HG02938 (cell line): ENCODE results near the gene PCDHA6.
"Not testable (repeated sequence)": the region's sequence is repeated elsewhere in the genome, so short reads cannot be mapped to it uniquely, and the experiment has no call there.

ENCODE experiments used
- ATAC-seq: cut with Tn5 transposase; IDR thresholded peaks from one replicate; pipeline ENCODE4 v1.9.1; 2021; ENCODE audit warnings: mild to moderate bottlenecking, moderate library complexity; ENCODE audit not compliant: unreplicated experiment

Gene PCDHA6, protein sequence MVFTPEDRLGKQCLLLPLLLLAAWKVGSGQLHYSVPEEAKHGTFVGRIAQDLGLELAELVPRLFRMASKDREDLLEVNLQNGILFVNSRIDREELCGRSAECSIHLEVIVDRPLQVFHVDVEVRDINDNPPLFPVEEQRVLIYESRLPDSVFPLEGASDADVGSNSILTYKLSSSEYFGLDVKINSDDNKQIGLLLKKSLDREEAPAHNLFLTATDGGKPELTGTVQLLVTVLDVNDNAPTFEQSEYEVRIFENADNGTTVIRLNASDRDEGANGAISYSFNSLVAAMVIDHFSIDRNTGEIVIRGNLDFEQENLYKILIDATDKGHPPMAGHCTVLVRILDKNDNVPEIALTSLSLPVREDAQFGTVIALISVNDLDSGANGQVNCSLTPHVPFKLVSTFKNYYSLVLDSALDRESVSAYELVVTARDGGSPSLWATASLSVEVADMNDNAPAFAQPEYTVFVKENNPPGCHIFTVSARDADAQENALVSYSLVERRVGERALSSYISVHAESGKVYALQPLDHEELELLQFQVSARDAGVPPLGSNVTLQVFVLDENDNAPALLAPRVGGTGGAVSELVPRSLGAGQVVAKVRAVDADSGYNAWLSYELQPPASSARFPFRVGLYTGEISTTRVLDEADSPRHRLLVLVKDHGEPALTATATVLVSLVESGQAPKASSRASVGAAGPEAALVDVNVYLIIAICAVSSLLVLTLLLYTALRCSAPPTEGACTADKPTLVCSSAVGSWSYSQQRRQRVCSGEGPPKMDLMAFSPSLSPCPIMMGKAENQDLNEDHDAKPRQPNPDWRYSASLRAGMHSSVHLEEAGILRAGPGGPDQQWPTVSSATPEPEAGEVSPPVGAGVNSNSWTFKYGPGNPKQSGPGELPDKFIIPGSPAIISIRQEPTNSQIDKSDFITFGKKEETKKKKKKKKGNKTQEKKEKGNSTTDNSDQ

DNA sequence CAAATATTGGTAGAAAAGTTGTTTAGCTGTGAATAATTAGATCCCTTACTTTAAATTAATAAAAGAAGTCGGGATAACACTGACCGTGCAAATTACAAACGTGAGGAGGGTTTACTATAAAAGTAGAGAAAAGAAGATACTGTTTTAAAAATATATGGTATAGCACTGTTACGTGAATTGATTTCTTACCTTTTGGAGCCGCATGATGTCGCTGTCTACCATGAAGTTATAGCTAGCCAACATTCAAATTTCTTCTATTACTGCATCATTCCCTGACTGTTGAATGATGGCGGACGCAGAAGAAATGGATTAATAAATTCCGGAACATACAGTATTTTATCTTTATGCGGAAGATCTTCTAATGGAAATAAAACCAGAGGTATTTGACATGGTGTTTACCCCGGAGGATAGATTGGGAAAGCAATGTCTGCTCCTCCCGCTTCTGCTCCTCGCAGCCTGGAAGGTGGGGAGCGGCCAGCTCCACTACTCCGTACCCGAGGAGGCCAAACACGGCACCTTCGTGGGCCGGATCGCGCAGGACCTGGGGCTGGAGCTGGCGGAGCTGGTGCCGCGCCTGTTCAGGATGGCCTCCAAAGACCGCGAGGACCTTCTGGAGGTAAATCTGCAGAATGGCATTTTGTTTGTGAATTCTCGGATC, at the start of gene PCDHA6:
PCDHA6 (plus strand) TSS at position 257 of the 658 bp plus-strand sequence; CDS start at position 389, 132 bp downstream.
- ATAC-seq = no peak

DNA sequence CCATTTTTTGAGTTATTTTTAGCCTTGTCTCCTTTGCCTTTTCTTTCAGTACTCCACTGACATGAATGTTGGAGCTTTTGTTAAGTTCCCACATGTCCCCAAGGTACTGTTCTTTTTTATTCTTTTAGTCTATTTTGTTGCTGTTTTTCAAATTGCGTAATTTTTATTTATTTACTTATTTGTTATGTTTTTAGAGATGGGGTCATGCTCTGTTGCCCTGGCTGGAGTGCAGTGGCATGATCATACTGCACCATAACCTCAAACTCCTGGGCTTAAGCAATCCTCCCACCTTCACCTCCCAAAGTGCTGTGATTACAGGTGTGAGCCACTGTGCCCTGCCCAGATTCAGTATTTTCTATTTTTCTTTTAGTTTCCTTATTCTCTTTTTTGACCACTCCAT, 47.2 kb upstream of the PCDHA6 start:
- ATAC-seq = no peak

DNA sequence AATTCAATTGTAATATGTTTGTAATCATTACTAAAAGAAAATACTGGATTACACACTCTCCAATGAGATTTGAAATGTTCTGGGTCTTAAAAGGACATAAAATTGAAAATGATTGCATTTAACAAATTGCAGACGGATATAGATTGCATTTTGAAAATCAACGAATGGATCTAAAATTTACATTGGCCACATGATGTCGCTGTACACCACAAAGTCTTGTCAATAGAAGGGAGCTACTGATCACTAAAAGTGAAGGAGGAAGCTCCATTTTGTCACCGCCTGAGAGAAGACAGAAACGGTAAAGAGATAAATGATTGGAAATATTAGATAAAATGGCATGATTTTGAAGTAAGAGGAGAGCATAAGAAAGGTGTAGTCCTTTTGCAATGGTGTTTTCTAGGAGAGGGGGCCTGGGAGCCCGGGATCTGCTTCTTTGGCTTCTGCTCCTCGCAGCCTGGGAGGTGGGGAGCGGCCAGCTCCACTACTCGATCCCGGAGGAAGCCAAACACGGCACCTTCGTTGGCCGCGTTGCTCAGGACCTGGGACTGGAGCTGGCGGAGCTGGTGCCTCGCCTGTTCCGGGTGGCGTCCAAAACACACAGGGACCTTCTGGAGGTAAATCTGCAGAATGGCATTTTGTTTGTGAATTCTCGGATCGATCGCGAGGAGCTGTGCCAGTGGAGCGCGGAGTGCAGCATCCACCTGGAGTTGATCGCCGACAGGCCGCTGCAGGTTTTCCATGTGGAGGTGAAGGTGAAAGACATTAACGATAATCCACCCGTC, 41.7 kb upstream of the PCDHA6 start, which contains the start of gene PCDHA1:
PCDHA1 (plus strand) TSS at position 236 of the 782 bp plus-strand sequence.
- no peak for ATAC-seq

DNA sequence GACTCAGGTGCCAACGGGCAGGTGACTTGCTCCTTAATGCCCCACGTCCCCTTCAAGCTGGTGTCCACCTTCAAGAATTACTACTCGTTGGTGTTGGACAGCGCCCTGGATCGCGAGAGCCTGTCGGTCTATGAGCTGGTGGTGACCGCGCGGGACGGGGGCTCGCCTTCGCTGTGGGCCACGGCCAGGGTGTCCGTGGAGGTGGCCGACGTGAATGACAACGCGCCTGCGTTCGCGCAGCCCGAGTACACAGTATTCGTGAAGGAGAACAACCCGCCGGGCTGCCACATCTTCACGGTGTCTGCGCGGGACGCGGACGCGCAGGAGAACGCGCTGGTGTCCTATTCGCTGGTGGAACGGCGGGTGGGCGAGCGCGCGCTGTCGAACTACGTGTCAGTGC, 40.3 kb upstream of the PCDHA6 start:
- not testable (repeated sequence) for ATAC-seq

DNA sequence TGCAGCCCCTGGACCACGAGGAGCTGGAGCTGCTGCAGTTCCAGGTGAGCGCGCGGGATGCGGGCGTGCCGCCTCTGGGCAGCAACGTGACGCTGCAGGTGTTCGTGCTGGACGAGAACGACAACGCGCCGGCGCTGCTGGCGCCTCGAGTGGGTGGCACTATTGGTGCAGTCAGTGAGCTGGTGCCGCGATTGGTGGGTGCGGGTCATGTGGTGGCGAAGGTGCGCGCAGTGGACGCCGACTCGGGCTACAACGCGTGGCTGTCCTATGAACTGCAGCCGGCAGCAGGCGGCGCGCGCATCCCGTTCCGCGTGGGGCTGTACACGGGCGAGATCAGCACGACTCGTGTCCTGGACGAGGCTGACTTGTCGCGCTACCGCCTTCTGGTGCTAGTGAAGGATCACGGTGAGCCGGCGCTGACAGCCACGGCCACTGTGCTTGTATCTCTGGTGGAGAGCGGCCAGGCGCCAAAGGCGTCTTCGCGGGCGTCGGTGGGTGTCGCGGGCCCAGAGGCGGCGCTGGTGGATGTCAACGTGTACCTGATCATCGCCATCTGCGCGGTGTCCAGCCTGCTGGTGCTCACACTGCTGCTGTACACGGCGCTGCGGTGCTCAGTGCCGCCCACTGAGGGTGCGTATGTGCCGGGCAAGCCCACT, 39.8 kb upstream of the PCDHA6 start:
- not testable (repeated sequence) for ATAC-seq

DNA sequence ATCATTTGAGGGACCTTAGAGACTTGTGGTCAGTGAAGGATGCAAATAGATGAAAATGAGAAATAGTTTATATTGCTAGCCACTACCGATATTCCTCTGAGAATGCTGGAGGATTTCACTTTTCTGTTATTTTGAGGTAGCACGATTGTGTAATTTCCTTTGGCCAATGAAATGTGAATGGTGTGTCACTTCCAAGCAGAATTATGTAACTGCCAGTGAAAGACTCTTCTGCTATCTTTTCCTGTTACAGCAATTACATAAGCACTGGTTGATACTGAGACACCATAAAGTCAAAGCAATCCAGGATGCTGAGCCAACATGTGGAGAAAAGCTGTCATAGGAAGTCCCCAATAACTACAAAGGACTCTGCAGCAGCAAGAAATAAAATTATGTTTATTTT, 36.7 kb upstream of the PCDHA6 start:
- no peak for ATAC-seq

DNA sequence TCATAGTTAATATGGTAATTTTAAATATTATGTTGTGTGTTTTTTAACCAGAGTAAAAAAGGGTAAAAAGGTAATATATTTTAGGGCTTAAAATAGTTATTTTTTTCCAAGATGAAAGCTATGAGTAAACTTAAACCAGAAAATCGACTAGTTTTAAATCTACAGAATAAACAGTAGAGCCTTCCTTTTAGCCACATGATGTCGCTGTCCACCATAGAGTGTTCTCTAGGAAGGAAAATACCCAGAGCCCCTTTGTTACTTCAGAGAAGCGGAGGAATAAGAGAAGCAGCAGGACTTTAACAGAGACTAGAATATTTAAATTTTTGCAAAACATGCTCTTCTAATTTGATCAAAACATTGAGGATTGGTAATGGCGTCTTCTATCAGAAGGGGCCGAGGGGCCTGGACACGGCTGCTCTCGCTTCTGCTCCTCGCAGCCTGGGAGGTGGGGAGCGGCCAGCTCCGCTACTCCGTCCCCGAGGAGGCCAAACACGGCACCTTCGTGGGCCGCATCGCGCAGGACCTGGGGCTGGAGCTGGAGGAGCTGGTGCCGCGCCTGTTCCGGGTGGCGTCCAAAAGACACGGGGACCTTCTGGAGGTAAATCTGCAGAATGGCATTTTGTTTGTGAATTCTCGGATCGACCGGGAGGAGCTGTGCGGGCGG, 33.0 kb upstream of the PCDHA6 start, which contains the start of gene PCDHA2:
PCDHA2 (plus strand) TSS at position 258 of the 664 bp plus-strand sequence.
- ATAC-seq = no peak

DNA sequence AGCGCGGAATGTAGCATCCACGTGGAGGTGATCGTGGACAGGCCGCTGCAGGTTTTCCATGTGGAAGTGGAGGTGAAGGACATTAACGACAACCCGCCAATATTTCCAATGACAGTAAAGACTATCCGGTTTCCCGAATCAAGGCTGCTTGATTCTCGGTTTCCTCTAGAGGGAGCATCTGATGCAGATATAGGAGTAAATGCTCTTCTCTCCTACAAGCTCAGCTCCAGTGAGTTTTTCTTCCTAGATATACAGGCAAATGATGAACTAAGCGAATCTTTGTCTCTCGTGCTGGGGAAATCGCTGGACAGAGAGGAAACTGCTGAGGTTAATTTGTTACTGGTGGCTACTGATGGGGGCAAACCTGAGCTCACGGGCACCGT, 32.5 kb upstream of the PCDHA6 start:
- ATAC-seq = no peak

DNA sequence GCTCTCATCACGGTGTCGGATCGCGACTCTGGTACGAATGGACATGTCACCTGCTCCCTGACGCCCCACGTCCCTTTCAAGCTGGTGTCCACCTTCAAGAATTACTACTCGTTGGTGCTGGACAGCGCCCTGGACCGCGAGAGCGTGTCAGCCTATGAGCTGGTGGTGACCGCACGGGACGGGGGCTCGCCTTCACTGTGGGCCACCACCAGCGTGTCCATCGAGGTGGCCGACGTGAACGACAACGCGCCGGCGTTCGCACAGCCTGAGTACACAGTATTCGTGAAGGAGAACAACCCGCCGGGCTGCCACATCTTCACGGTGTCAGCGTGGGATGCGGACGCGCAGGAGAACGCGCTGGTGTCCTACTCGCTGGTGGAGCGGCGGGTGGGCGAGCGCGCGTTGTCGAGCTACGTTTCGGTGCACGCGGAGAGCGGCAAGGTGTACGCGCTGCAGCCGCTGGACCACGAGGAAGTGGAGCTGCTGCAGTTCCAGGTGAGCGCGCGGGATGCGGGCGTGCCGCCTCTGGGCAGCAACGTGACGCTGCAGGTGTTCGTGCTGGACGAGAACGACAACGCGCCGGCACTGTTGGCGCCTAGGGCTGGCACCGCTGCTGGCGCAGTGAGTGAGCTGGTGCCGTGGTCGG, 31.6 kb upstream of the PCDHA6 start:
- ATAC-seq = not testable (repeated sequence)

DNA sequence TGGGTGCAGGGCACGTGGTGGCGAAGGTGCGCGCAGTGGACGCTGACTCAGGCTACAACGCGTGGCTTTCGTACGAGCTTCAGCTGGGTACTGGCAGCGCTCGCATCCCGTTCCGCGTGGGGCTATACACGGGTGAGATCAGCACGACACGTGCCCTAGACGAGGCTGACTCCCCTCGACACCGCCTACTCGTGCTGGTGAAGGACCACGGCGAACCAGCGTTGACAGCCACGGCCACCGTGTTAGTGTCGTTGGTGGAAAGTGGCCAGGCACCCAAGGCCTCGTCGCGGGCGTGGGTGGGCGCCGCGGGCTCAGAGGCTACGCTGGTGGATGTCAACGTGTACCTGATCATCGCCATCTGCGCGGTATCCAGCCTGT, 31.1 kb upstream of the PCDHA6 start:
- no peak for ATAC-seq

DNA sequence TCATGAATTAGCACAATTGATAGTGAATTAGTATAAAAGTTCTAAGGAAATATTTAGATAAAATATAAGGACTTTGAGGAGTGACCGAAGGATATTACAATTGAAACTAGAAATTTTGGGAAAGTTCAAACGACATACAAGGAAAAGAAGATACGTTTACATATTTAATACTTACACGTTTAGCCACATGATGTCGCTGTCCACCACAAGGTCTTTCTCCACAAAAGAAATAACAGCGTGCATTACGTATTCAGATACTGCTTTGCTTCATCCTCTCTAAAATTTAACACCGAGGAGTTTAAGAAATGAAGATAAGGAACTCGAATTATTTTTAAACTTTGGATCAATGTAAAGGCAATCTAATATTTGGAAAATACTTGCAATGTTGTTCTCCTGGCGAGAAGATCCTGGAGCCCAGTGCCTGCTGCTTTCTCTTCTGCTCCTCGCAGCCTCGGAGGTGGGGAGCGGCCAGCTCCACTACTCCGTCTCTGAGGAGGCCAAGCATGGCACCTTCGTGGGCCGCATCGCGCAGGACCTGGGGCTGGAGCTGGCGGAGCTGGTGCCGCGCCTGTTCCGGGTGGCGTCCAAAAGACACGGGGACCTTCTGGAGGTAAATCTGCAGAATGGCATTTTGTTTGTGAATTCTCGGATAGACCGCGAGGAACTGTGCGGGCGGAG, 26.8 kb upstream of the PCDHA6 start, which contains the start of gene PCDHA3:
PCDHA3 (plus strand) TSS at position 242 of the 678 bp plus-strand sequence.
- no peak for ATAC-seq

DNA sequence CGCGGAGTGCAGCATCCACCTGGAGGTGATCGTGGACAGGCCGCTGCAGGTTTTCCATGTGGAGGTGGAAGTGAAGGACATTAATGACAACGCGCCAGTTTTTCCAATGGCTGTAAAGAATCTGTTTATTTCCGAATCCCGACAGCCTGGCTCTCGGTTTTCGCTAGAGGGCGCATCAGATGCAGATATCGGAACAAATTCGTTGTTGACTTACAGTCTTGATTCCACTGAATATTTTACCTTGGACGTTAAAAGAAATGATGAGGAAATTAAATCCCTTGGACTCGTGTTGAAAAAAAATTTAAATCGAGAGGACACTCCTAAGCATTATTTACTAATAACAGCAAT, 26.3 kb upstream of the PCDHA6 start:
- no peak for ATAC-seq

DNA sequence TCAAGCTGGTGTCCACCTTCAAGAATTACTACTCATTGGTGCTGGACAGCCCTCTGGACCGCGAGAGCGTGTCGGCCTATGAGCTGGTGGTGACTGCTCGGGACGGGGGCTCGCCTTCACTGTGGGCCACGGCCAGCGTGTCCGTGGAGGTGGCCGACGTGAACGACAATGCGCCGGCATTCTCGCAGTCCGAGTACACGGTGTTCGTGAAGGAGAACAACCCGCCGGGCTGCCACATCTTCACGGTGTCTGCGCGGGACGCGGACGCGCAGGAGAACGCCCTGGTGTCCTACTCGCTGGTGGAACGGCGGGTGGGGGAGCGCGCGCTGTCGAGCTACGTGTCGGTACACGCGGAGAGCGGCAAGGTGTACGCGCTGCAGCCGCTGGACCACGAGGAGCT, 25.4 kb upstream of the PCDHA6 start:
- ATAC-seq = not testable (repeated sequence)

DNA sequence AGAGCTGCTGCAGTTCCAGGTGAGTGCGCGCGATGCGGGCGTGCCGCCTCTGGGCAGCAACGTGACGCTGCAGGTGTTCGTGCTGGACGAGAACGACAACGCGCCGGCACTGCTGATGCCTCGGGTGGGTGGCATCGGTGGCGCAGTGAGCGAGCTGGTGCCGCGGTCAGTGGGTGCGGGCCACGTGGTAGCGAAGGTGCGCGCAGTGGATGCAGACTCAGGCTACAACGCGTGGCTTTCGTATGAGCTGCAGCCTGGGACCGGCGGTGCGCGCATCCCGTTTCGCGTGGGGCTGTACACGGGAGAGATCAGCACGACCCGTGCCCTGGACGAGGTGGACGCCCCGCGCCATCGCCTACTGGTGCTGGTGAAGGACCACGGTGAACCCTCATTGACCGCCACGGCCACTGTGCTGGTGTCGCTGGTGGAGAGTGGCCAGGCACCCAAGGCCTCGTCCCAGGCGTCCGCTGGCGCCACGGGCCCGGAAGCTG, 24.9 kb upstream of the PCDHA6 start:
- ATAC-seq = no peak

DNA sequence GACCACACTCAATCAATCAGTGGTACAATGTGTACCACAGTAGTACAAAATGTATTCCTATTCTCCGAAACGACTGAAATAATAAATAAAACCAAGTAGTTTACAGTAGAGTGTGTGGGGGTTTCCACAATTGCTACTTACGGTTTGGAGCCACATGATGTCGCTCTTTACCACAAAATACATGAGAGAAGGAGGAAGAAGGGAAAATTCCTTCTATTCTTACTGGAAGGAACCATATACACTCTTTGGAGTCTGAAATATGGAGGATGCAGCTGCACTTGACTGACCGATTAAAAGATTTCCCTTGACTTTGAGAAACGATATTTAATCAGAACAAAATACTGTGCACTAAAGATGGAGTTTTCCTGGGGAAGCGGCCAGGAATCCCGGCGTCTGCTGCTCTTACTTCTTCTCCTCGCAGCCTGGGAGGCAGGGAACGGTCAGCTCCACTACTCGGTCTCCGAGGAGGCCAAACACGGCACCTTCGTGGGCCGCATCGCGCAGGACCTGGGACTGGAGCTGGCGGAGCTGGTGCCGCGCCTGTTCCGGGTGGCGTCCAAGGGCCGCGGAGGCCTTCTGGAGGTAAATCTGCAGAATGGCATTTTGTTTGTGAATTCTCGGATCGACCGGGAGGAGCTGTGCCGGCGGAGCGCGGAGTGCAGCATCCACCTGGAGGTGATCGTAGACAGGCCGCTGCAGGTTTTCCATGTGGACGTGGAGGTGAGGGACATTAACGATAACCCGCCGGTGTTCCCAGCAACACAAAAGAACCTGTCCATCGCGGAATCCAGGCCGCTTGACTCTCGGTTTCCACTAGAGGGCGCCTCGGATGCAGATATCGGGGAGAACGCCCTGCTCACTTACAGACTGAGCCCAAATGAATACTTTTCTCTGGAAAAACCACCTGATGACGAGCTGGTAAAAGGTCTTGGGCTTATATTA, 20.7 kb upstream of the PCDHA6 start, which contains the start of gene PCDHA4:
PCDHA4 (plus strand) TSS at position 235 of the 942 bp plus-strand sequence.
- no peak for ATAC-seq

DNA sequence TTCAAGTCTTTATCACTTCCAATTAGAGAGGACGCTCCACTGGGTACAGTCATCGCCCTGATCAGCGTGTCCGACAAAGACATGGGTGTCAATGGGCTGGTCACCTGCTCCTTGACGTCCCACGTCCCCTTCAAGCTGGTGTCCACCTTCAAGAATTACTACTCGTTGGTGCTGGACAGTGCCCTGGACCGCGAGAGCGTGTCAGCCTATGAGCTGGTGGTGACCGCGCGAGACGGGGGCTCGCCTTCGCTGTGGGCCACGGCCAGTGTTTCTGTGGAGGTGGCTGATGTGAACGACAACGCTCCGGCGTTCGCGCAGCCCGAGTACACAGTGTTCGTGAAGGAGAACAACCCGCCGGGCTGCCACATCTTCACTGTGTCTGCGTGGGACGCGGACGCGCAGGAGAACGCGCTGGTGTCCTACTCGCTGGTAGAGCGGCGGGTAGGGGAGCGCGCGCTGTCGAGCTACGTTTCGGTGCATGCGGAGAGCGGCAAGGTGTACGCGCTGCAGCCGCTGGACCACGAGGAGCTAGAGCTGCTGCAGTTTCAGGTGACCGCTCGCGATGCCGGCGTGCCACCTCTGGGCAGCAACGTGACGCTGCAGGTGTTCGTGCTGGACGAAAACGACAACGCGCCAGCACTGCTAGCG, 19.4 kb upstream of the PCDHA6 start:
- ATAC-seq = not testable (repeated sequence)
